GM12878 (cell line): ENCODE data around the gene IGF2BP2. TPM values are rescaled to one million over a fixed set of nuclear protein-coding genes. Genes with fewer than 3 reads are reported as not detected.
A peak's percentile ranks its signal among the peaks of the same experiment; 100 is the strongest.

Experiments
- ATAC-seq: fragments of 200-7000 bp; cut with Tn5 transposase; 3 replicates; pipeline ENCODE4 v1.9.1; 2020; ENCODE audit warnings: mild to moderate bottlenecking, moderate library complexity
- BruUV-seq: library from RNA; stranded (reverse); fragments of 400-500 nt; replicated peaks from 2 replicates; lab custom pipeline; 2021; lab: Mats Ljungman, UMichigan
- CTCF ChIA-PET: fragments of 300-600 bp; sonication (Branson Sonifier 250); formaldehyde crosslinking; extraction: SDS; loops from one replicate; lab custom pipeline; 2021; ENCODE audit warnings: inconsistent platforms; lab: Yijun Ruan, JAX
- POLR2A ChIA-PET: fragments of 350-600 bp; formaldehyde crosslinking; extraction: SDS; loops from one replicate; lab custom pipeline; 2021; ENCODE audit warnings: inconsistent platforms; lab: Charles Lee
- RAD21 ChIA-PET: fragments of 300-600 bp; sonication (Branson Sonifier 250); formaldehyde crosslinking; loops from one replicate; lab custom pipeline; 2023; ENCODE audit warnings: antibody characterized with exemption; ENCODE audit not compliant: unreplicated experiment; lab: Charles Lee
- SMC1A ChIA-PET: fragments of 300-600 bp; sonication (Branson Sonifier 250); formaldehyde crosslinking; loops from one replicate; lab custom pipeline; 2023; ENCODE audit not compliant: unreplicated experiment, uncharacterized antibody; lab: Charles Lee
- DNase-seq: peaks from one replicate; pipeline ENCODE4 v3.0.0-alpha.2; 2011; ENCODE audit warnings: low read depth, low spot score
- FAIRE-seq: peaks from 3 replicates; lab custom pipeline; 2011; peaks lifted over from hg19 to GRCh38; lab: Jason Lieb, UNC
- H2AFZ ChIP-seq: 2 replicates; pipeline ENCODE4 v1.6.0; 2011; ENCODE audit warnings: low read depth, low read length, control low read depth; ENCODE audit not compliant: control insufficient read depth
- H3K27ac ChIP-seq: 2 replicates; pipeline ENCODE4 v1.5.1; 2011; ENCODE audit warnings: control low read depth; ENCODE audit not compliant: control insufficient read depth, insufficient read depth
- H3K27me3 ChIP-seq, 2 experiments: replicated peaks in 1 of 2; 2 replicates each; pipeline versions ENCODE4 v1.6.0 to v1.6.1; 2011; ENCODE audit warnings: low read length in 1 of 2; ENCODE audit not compliant: control insufficient read depth in 2 of 2, insufficient read depth in 2 of 2
- H3K36me3 ChIP-seq, 2 experiments: 2 replicates each; pipeline ENCODE4 v1.5.1; 2011; ENCODE audit warnings: low read length in 1 of 2; ENCODE audit not compliant: control insufficient read depth in 2 of 2, insufficient read depth in 2 of 2
- H3K4me1 ChIP-seq: 2 replicates; pipeline ENCODE4 v1.6.1; 2011; ENCODE audit warnings: mild to moderate bottlenecking, low read length, moderate library complexity, mixed read lengths; ENCODE audit not compliant: control insufficient read depth, insufficient read depth
- H3K4me2 ChIP-seq: 2 replicates; pipeline ENCODE4 v1.6.0; 2011; ENCODE audit warnings: control low read depth; ENCODE audit not compliant: control insufficient read depth, insufficient read depth
- H3K4me3 ChIP-seq: fragments of 200-600 bp; sonication (generic); 2 replicates; pipeline ENCODE4 v1.5.1; 2016
- H3K79me2 ChIP-seq: 2 replicates; pipeline ENCODE4 v1.6.0; 2011; ENCODE audit warnings: low read length; ENCODE audit not compliant: control insufficient read depth, insufficient read depth
- H3K9ac ChIP-seq: 2 replicates; pipeline ENCODE4 v1.8.0; 2011; ENCODE audit warnings: low read length, control low read depth, mixed read lengths; ENCODE audit not compliant: control insufficient read depth, insufficient read depth
- H3K9me3 ChIP-seq: replicated peaks from 3 replicates; pipeline ENCODE4 v1.5.1; 2011; ENCODE audit warnings: mild to moderate bottlenecking, low read length; ENCODE audit not compliant: control insufficient read depth, insufficient read depth
- H4K20me1 ChIP-seq: 2 replicates; pipeline ENCODE4 v1.6.0; 2011; ENCODE audit not compliant: control insufficient read depth, insufficient read depth
- ATF7 ChIP-seq: fragments of 450-650 bp; IDR thresholded peaks from 2 replicates; pipeline ENCODE4 v1.6.1; 2016; ENCODE audit warnings: low read depth, mild to moderate bottlenecking
- BACH1 ChIP-seq: fragments of 450-650 bp; IDR thresholded peaks from 2 replicates; pipeline ENCODE4 v1.6.1; 2017; ENCODE audit warnings: mild to moderate bottlenecking, borderline replicate concordance
- CHD4 ChIP-seq: fragments of 200-600 bp; sonication (generic); IDR thresholded peaks from 2 replicates; pipeline ENCODE4 v1.6.1; 2016; ENCODE audit warnings: mild to moderate bottlenecking
- MYB ChIP-seq: fragments of 150-350 bp; IDR thresholded peaks from 2 replicates; pipeline ENCODE4 v1.6.1; 2014; ENCODE audit warnings: mild to moderate bottlenecking, low read depth, low read length, borderline replicate concordance
- POU2F2 ChIP-seq: IDR thresholded peaks from 3 replicates; pipeline ENCODE4 v1.6.1; 2011; ENCODE audit warnings: low read depth, mild to moderate bottlenecking, low read length, borderline replicate concordance
- RFX5 ChIP-seq: IDR thresholded peaks from 2 replicates; pipeline ENCODE4 v1.6.1; 2011; ENCODE audit warnings: low read depth, low read length, improper control_type of control experiment
- SMC3 ChIP-seq: IDR thresholded peaks from 2 replicates; pipeline ENCODE4 v1.6.1; 2011; ENCODE audit warnings: low read length, improper control_type of control experiment, borderline replicate concordance
- STAT1 ChIP-seq: fragments of 450-650 bp; conservative IDR thresholded peaks from 2 replicates; pipeline ENCODE4 v1.6.1; 2014; ENCODE audit warnings: antibody characterized with exemption, mild to moderate bottlenecking
- TBL1XR1 ChIP-seq: IDR thresholded peaks from 2 replicates; pipeline ENCODE4 v1.6.1; 2012; ENCODE audit warnings: low read depth, low read length, improper control_type of control experiment
- ZZZ3 ChIP-seq: IDR thresholded peaks from 2 replicates; pipeline ENCODE4 v1.6.1; 2011; ENCODE audit warnings: low read depth; ENCODE audit not compliant: control insufficient read depth, insufficient read length
- WGBS: methylation state at CpG from one replicate; pipeline ENCODE4 v1.1.6; 2016; ENCODE audit warnings: low lambda C conversion rate; ENCODE audit not compliant: insufficient replicate concordance, insufficient coverage; ENCODE audit errors: missing lambda C conversion rate; 5-methylcytosine and 5-hydroxymethylcytosine counted together
- in situ Hi-C: fragments of 300-500 bp; cut with MboI; formaldehyde crosslinking; loops from 9 replicates; pipeline ENCODE4 v1.14.3; 2018; ENCODE audit warnings: mixed read lengths
- intact Hi-C: fragments of 100-400 bp; cut with micrococcal nuclease; formaldehyde crosslinking; loops from one replicate; pipeline ENCODE4 v1.14.2; 2022; ENCODE audit not compliant: unreplicated experiment
- polyA plus RNA-seq, 11 experiments: library from polyadenylated mRNA; depleted of rRNA in 4 of 11; unstranded in 6 of 11; stranded (reverse) in 5 of 11; fragments of >200 nt; fragmentation: Nextera tagmentation in 4 of 11; fragmentation: Illumina TruSeq in 1 of 11; extraction: Ambion mirVana in 4 of 11; extraction: Trizol in 1 of 11; gene quantifications; 1 replicate in 1 of 11; 2 replicates in 10 of 11; pipeline versions ENCODE4 v1.2.1 to v1.2.3, GENCODE V29; 2011 to 2016; ENCODE audit warnings: inconsistent platforms in 2 of 11, missing spikeins in 2 of 11, low read depth in 1 of 11
- total RNA-seq, 4 experiments: library from RNA; depleted of rRNA in 3 of 4; stranded (reverse); fragments of >200 nt in 3 of 4; fragmentation: Illumina TruSeq in 1 of 4; extraction: Trizol in 1 of 4; gene quantifications; 2 replicates each; pipeline versions ENCODE4 v1.2.1 to v1.2.3, GENCODE V29; 2013 to 2021
- TF ChIP-seq, protein P1 (sequence below): IDR thresholded peaks from 2 replicates; pipeline ENCODE4 v1.6.1; 2011; ENCODE audit warnings: mild to moderate bottlenecking, low read depth, low read length, moderate library complexity; ENCODE audit not compliant: insufficient replicate concordance
- TF ChIP-seq, protein P2 (sequence below): IDR thresholded peaks from 2 replicates; pipeline ENCODE4 v1.6.1; 2012; ENCODE audit warnings: improper control_type of control experiment, low read depth, low read length; ENCODE audit not compliant: insufficient replicate concordance
- TF ChIP-seq, protein P3 (sequence below): fragments of 450-650 bp; IDR thresholded peaks from 2 replicates; pipeline ENCODE4 v1.6.1; 2016; ENCODE audit warnings: mild to moderate bottlenecking

Gene IGF2BP2
- total and polyA plus RNA-seq, 10 of the 15 experiments (the other 5 are each of a cell fraction or from before 2014, with no cell fraction given), result 0.25 to 0.72 TPM; not detected in 8

DNA sequence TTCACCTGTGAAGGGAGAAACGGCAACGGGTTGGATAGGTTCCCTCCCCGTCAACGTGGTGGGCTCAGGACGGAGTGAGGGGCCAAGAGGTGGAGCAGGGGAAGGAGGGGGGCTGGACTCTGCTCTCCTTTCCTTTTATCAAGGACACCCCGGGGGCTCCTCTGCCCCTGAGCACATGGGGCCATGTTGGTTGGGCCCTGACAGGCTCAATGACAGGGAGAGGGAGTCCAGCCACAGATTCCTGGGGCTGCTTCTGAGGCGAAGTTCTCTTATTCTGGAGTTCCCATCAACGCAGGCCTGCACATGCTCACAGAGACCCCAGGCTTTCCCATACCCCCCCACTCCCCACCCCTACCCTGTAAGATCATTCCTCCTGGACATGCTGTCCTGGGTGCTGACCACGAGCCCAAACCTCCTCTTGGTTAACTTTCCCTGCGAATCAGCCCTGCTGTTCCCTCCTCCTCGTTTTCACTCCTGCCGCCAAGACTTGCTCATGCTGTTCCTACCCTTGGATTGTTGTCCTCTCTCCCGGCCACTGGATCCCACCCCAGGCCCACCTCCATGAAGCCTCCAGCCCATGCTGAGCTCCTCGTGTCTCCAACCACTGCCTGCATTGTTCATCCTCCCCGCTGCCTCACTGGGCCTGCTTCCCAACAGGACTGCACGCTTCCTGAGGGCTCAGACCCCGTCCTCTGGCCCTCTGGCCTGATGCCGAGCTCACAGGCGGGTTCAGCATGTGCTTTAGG lies 177.5 kb downstream of the IGF2BP2 start:
- CTCF ChIA-PET, result interaction anchor here (1.2 to 1.8 kb wide), 2 partner anchors 13 to 15 kb away, joined by 3 to 18 read pairs; no protein-coding TSS in a partner anchor
- H3K4me2 ChIP-seq, result peak overlapping the region; percentile 4
- H3K27me3 ChIP-seq, result peaks cover 0 to 1% of the 10 kb centered on the region in 2 experiments; a peak in 2 of 4 replicates
- H3K4me1 ChIP-seq, result peaks cover 5% of the 10 kb centered on the region; the same call in 1 of the 2 replicates
- H2AFZ ChIP-seq, result peak overlapping the region; percentile 62
- POLR2A ChIA-PET, result interaction anchor here (1.2 kb wide), 1 partner anchor 13 kb away, joined by 3 read pairs; no protein-coding TSS in a partner anchor
- no peak for DNase-seq
- H3K9ac ChIP-seq, result no peak overlapping the region
- no peaks in the 10 kb centered on the region for H3K36me3 ChIP-seq
- RAD21 ChIA-PET, result interaction anchor here (0.7 kb wide), 1 partner anchor 186 kb away, joined by 3 read pairs; no protein-coding TSS in a partner anchor
- H3K9me3 ChIP-seq, result no peaks in the 10 kb centered on the region
- BruUV-seq, result no TSS peak
- 14% methylated on average over 16 of the region's 19 CpGs for WGBS
- in situ Hi-C loops, result no loop called here
- SMC1A ChIA-PET, result interaction anchor here (0.6 to 1.2 kb wide), 2 partner anchors 13 to 409 kb away, joined by 3 to 5 read pairs; no protein-coding TSS in a partner anchor
- H3K4me3 ChIP-seq, result no peak overlapping the region; the same call in 1 of the 2 replicates
- no peak for TF ChIP-seq POU2F2
- TF ChIP-seq ATF7, result no peak
- TF ChIP-seq ZZZ3, result no peak
- no peak for TF ChIP-seq RFX5
- no peak for TF ChIP-seq BACH1
- TF ChIP-seq CHD4, result no peak
- TF ChIP-seq, protein P1, sequence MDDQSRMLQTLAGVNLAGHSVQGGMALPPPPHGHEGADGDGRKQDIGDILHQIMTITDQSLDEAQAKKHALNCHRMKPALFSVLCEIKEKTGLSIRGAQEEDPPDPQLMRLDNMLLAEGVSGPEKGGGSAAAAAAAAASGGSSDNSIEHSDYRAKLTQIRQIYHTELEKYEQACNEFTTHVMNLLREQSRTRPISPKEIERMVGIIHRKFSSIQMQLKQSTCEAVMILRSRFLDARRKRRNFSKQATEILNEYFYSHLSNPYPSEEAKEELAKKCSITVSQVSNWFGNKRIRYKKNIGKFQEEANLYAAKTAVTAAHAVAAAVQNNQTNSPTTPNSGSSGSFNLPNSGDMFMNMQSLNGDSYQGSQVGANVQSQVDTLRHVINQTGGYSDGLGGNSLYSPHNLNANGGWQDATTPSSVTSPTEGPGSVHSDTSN, result no peak
- no peak for TF ChIP-seq MYB
- TF ChIP-seq, protein P2, sequence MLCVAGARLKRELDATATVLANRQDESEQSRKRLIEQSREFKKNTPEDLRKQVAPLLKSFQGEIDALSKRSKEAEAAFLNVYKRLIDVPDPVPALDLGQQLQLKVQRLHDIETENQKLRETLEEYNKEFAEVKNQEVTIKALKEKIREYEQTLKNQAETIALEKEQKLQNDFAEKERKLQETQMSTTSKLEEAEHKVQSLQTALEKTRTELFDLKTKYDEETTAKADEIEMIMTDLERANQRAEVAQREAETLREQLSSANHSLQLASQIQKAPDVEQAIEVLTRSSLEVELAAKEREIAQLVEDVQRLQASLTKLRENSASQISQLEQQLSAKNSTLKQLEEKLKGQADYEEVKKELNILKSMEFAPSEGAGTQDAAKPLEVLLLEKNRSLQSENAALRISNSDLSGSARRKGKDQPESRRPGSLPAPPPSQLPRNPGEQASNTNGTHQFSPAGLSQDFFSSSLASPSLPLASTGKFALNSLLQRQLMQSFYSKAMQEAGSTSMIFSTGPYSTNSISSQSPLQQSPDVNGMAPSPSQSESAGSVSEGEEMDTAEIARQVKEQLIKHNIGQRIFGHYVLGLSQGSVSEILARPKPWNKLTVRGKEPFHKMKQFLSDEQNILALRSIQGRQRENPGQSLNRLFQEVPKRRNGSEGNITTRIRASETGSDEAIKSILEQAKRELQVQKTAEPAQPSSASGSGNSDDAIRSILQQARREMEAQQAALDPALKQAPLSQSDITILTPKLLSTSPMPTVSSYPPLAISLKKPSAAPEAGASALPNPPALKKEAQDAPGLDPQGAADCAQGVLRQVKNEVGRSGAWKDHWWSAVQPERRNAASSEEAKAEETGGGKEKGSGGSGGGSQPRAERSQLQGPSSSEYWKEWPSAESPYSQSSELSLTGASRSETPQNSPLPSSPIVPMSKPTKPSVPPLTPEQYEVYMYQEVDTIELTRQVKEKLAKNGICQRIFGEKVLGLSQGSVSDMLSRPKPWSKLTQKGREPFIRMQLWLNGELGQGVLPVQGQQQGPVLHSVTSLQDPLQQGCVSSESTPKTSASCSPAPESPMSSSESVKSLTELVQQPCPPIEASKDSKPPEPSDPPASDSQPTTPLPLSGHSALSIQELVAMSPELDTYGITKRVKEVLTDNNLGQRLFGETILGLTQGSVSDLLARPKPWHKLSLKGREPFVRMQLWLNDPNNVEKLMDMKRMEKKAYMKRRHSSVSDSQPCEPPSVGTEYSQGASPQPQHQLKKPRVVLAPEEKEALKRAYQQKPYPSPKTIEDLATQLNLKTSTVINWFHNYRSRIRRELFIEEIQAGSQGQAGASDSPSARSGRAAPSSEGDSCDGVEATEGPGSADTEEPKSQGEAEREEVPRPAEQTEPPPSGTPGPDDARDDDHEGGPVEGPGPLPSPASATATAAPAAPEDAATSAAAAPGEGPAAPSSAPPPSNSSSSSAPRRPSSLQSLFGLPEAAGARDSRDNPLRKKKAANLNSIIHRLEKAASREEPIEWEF, result no peak
- TF ChIP-seq STAT1, result no peak
- TF ChIP-seq TBL1XR1, result no peak
- TF ChIP-seq, protein P3, sequence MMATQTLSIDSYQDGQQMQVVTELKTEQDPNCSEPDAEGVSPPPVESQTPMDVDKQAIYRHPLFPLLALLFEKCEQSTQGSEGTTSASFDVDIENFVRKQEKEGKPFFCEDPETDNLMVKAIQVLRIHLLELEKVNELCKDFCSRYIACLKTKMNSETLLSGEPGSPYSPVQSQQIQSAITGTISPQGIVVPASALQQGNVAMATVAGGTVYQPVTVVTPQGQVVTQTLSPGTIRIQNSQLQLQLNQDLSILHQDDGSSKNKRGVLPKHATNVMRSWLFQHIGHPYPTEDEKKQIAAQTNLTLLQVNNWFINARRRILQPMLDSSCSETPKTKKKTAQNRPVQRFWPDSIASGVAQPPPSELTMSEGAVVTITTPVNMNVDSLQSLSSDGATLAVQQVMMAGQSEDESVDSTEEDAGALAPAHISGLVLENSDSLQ, result no peak
- no peak for TF ChIP-seq SMC3
- H3K79me2 ChIP-seq, result no peaks in the 10 kb centered on the region
- H4K20me1 ChIP-seq, result no peaks in the 10 kb centered on the region
- ATAC-seq, result peak; percentile 21; the same call in 2 of the 3 replicates
- intact Hi-C loops, result no loop called here
- H3K27ac ChIP-seq, result no peak overlapping the region
- no peak for FAIRE-seq
